AG04450 (cell line): ENCODE measurements around the gene TAS1R1. TPM values are rescaled to one million over a fixed set of nuclear protein-coding genes. Genes with fewer than 3 reads are reported as not detected.

ENCODE experiments used
- CTCF ChIA-PET: fragments of 300-600, 350-600 bp; formaldehyde crosslinking; extraction: SDS; loops from one replicate; lab custom pipeline; 2022; ENCODE audit warnings: antibody characterized with exemption, inconsistent platforms; lab: Charles Lee
- POLR2A ChIA-PET: fragments of 350-600 bp; formaldehyde crosslinking; extraction: SDS; loops from one replicate; lab custom pipeline; 2021; ENCODE audit warnings: antibody characterized with exemption, inconsistent platforms; lab: Yijun Ruan, JAX
- DNase-seq: peaks from one replicate; pipeline ENCODE4 v3.0.0-alpha.2; 2011; ENCODE audit warnings: low read depth, low spot score
- H3K27ac ChIP-seq: one replicate; pipeline ENCODE4 v1.5.1; 2012; ENCODE audit warnings: low read depth, low read length, control low read depth
- H3K27me3 ChIP-seq: one replicate; pipeline ENCODE4 v1.6.0; 2012; ENCODE audit warnings: low read length; ENCODE audit not compliant: control insufficient read depth, insufficient read depth
- H3K4me3 ChIP-seq: 2 replicates; pipeline ENCODE4 v1.5.1; 2011; ENCODE audit warnings: mild to moderate bottlenecking, low read depth, low read length, control low read depth
- H3K9me3 ChIP-seq: 2 replicates; pipeline ENCODE4 v1.5.1; 2012; ENCODE audit warnings: low read length; ENCODE audit not compliant: control insufficient read depth, insufficient read depth
- CTCF ChIP-seq: IDR thresholded peaks from 2 replicates; pipeline ENCODE4 v1.5.1; 2011; ENCODE audit warnings: low read depth, low read length, control low read depth, inconsistent platforms
- polyA plus RNA-seq: library from polyadenylated mRNA; depleted of rRNA; stranded (reverse); fragments of >200 nt; gene quantifications from 2 replicates; pipeline ENCODE4 v1.2.3, GENCODE V29; 2011; rRNA removed
- small RNA-seq: library from RNA; depleted of rRNA; stranded (forward); fragments of <200 nt; gene quantifications from one replicate; pipeline ENCODE3, GENCODE V24; 2012; ENCODE audit warnings: low read depth; ENCODE audit not compliant: insufficient read length

TAS1R1 gene
- polyA plus RNA-seq, 1 experiment = 0.05 TPM

- no peaks in the 10 kb centered on the region; the same call in 1 of the 2 replicates for H3K9me3 ChIP-seq
- H3K27ac ChIP-seq = no peak overlapping the region
- CTCF ChIA-PET = interaction anchor here (0.6 kb wide), 1 partner anchor 596 kb away, joined by 4 read pairs; no protein-coding TSS in a partner anchor
- no peak overlapping the region for H3K4me3 ChIP-seq
- POLR2A ChIA-PET = no interaction called here
- no peak for DNase-seq
- no peaks in the 10 kb centered on the region for H3K27me3 ChIP-seq
- TF ChIP-seq CTCF = no peak
These were observed 73.9 kb downstream of the TAS1R1 start for GRCh38 chr1:6628971-6629479.

Small RNA genes lying within 50 kb of the gene (small RNA-seq; reads per million reads assigned to genes)
- not detected for gene RNU6-731P

Other genes with a start within 250 kb of the TAS1R1 start
- gene ACOT7, start 161.5 kb upstream of the TAS1R1 start, polyA plus RNA-seq = 80.1 and 102 TPM in 2 replicates
- gene HES2, start 135.4 kb upstream of the TAS1R1 start, polyA plus RNA-seq = not detected in 2 replicates
- not detected in 2 replicates for gene ESPN, start 130.5 kb upstream of the TAS1R1 start, polyA plus RNA-seq
- 2.7 and 3.3 TPM in 2 replicates for gene TNFRSF25, start 89.1 kb upstream of the TAS1R1 start, polyA plus RNA-seq
- gene PLEKHG5, start 63.6 kb upstream of the TAS1R1 start, polyA plus RNA-seq = 4.2 and 5.4 TPM in 2 replicates
- gene NOL9, start 794 bp upstream of the TAS1R1 start, polyA plus RNA-seq = 17.9 and 23.6 TPM in 2 replicates
- 7.5 and 8.8 TPM in 2 replicates for gene ZBTB48, start 24.7 kb downstream of the TAS1R1 start, polyA plus RNA-seq
- 11.7 and 12.8 TPM in 2 replicates for gene KLHL21, start 47.6 kb downstream of the TAS1R1 start, polyA plus RNA-seq
- gene PHF13, start 58.4 kb downstream of the TAS1R1 start, polyA plus RNA-seq = 11.1 and 11.6 TPM in 2 replicates
- gene THAP3, start 69.6 kb downstream of the TAS1R1 start, polyA plus RNA-seq = 7.8 and 8.8 TPM in 2 replicates
- gene DNAJC11, start 146.5 kb downstream of the TAS1R1 start, polyA plus RNA-seq = 38.9 and 41.9 TPM in 2 replicates
- 51.8 and 64.9 TPM in 2 replicates for gene CAMTA1, start 230.1 kb downstream of the TAS1R1 start, polyA plus RNA-seq